Measurements from ENCODE around the gene MYH14.
A peak's percentile ranks its signal among the peaks of the same experiment; 100 is the strongest.

The MYH14 gene

DNA sequence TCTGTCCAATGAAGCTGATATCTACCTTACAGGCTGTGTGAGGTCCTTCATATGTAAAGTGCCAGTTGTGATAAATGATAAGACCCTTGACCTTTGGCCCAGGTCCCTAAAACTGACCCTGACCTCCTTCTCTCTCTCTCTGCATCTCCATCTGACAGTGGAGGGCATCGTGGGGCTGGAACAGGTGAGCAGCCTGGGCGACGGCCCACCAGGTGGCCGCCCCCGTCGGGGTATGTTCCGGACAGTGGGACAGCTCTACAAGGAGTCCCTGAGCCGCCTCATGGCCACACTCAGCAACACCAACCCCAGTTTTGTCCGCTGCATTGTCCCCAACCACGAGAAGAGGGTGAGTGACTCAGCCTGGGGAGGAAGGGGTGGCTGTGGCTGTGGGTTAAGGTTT, 53.7 kb downstream of the MYH14 start:
- DNase-seq (ENCODE audit: low spot score): no peak
- no peak for FAIRE-seq

DNA sequence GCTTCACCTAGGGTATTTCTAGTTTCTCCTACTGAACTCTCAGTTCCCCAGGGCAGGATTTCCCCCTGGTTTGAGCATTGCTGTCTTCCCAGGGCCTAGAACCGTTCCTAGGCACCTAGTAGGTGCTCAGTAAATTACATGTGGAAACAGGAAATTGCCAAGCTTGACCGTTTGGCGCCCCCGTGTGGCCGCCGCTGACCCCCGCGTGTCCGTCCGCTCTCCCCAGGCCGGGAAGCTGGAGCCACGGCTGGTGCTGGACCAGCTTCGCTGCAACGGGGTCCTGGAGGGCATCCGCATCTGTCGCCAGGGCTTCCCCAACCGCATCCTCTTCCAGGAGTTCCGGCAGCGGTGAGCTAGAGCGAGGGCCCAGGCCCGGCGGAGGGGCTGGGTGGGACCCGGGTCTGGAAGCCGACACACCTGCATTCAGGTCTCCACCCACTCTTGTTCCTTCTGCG, 55.5 kb downstream of the MYH14 start:
- DNase-seq (ENCODE audit: low spot score) (peak; percentile 53), FAIRE-seq (no peak)

DNA sequence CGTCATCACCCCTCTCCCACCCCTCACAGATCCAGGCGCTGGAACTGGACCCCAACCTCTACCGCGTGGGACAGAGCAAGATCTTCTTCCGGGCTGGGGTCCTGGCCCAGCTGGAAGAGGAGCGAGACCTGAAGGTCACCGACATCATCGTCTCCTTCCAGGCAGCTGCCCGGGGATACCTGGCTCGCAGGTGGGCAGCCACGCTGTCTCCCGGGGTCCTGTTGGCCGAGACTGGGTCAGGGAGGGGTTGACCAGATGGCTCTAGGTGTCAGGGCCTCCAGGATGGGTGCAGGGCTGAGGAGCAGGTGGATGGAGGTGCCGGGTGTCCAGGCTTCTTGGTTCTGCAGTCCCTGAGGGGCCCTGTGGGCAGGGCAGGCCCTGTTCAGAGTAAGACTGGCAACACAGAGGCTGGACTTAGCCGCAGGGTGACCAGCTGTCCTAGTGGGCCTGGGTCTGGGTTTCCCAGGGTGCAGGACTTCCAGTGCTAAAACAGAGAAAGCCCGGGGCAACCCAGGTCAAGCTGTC, 58.1 kb downstream of the MYH14 start:
- no peak for DNase-seq (ENCODE audit: low spot score)
- FAIRE-seq: no peak

DNA sequence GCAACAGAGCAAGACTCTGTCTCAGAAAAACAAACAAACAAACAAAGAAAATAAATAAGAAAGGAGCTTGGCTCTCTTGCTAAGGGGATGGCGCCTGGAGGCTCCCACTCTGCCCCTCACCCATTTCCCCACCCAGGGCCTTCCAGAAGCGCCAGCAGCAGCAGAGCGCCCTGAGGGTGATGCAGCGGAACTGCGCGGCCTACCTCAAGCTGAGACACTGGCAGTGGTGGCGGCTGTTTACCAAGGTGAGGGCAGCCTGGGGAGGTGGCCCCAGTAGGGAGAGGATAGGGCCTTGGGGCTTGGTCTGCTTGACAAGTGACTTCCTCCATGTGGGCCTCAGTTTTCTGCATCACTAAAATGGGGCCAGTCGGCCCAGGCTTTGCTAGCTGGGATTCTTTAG, 59.8 kb downstream of the MYH14 start:
- FAIRE-seq: no peak

DNA sequence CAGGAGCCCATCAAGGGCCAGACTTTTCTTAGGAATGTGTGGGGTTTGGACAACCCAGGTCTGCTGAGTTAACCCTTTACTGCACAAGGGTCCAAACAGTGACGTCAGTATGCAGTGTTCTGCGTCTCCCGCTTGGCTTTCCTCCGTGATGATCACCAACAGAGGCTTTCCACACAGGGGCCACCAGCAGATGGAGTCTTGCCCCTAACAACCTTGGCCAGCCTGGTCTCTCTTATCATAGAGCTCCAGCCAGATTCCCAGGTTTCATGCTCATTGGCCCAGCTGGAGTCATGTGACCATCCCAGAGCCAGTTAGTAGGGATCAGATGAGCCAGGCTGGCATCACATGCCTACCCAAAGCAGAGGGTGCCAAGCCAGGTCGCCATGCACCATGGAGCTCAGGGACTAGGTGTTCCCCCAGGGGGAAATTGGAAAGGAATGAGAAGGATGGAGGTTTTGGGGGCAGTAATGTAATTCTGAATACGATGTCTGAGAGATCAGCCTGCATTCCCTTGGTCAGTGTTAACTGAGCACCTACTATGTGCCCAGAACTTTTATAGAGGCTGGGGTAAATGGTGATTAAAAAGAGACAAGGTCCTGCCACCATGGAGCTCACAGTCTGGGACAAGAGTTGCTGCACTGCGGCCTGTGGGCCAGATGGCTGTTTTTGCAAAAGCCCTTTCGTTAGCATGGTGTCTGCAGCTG, 61.2 kb downstream of the MYH14 start:
- FAIRE-seq (no peak), DNase-seq (ENCODE audit: low spot score) (no peak)

More for the DNA sequence above, 59.8 kb downstream of the MYH14 start:
- DNase-seq (ENCODE audit: low spot score): no peak

DNA sequence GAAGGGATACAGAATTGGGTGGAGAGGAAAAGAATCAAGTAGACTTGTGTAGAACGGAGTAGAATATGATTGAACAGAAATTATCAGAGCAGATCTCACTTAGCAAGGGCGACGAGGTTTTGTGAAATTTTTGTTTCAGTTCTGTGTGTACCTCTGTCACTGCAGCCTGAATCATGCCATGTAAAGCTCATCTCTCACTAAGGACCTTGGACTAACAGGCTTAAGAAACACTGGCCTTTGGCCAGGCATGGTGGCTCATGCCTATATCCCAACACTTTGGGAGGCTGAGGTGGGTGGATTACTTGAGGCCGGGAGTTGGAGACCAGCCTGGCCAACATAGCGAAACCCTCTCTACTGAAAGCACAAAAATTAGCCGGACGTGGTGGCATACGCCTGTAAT, 62.6 kb downstream of the MYH14 start:
- no peak for DNase-seq (ENCODE audit: low spot score)
- FAIRE-seq: no peak

DNA sequence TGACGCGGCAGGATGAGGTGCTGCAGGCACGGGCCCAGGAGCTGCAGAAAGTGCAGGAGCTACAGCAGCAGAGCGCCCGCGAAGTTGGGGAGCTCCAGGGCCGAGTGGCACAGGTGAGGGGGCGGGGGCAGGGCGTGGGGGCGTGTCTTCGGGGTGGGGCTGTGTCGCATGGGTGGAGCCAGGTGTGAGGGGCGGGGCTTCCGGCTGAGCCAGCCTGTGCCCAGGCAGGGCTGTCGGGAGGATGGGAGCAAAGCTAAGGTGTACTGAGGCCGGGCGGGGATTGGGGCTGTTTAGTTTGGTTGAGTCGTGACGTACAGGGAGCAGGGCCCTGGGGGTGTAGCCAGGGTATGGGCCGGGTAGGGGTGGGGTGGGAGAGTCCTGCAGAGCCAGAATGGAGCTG, 63.5 kb downstream of the MYH14 start:
- FAIRE-seq (no peak), DNase-seq (ENCODE audit: low spot score) (peak; percentile 59)

DNA sequence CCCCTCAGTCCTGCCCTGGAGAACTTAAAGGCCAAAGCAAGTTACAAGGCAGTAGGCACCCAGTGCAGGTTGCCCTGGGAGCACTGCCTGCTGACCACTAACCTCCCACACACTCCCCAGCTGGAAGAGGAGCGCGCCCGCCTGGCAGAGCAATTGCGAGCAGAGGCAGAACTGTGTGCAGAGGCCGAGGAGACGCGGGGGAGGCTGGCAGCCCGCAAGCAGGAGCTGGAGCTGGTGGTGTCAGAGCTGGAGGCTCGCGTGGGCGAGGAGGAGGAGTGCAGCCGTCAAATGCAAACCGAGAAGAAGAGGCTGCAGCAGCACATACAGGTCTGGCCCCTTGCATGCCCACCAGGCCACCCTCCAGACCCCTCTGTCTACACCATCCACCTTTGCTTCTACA, 64.6 kb downstream of the MYH14 start:
- no peak for FAIRE-seq
- no peak for DNase-seq (ENCODE audit: low spot score)

DNA sequence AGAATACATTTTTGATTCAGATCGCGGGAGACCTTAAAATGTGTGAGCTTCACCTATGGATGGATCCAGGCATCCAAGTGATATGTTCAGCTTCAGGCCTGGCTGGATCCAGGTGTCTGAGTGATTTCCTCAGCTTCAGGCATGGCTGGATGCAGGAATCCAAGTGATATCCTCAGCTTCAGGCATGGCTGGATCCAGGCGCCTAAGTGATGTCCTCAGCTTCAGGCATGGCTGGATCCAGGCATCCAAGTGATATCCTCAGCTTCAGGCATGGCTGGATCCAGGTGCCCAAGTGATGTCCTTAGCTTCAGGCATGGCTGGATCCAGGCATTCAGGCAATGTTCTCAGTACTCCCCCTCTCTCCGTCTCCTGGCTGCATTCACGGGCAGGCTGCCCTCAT, 65.1 kb downstream of the MYH14 start:
- FAIRE-seq: no peak
- no peak for DNase-seq (ENCODE audit: low spot score)

DNA sequence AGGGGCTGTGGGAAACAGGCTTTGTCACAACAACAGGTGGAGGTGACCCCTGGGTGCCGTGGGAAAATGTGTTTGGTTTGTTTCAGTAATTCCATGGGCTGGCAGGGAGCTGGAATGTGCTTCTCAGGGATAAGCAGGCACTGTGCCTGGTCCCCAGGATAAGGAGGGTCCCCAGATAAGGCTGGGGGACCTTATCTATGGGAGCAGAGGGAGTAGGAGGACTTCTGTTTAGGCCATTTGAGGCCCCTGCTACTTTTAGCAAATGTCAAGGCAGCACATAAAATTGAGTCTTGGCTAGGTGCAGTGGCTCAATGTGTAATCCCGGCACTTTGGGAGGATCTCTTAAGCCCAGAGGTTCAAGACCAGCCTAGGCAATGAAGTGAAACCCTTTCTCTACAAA, 66.2 kb downstream of the MYH14 start:
- DNase-seq (ENCODE audit: low spot score) (no peak), FAIRE-seq (no peak)

DNA sequence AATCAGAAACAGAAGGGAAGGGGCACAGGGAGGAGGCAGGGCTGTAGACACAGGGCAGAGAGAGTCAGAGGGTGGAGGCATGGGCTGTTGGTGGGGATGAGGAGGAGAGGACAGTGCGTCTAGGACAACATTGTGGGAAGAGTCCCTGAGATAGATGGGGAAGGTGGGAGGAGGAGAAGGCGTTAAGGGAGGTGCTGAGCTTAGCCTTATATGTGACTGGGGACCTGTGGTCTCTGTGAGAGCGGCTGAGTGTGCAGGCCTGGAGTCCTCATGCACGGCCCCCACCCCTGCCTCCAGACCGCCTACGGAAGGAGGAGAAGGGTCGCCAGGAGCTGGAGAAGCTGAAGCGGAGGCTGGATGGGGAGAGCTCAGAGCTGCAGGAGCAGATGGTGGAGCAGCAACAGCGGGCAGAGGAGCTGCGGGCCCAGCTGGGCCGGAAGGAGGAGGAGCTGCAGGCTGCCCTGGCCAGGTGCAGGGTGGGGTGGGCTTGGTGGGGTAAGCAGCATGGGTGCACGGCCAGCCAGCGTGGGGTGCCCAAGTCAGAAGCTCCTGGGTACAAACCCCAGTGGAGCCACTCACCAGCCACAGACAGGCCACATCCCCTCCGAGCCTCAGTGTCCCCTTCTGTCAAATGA, 69.0 kb downstream of the MYH14 start:
- FAIRE-seq (no peak), DNase-seq (ENCODE audit: low spot score) (no peak)

DNA sequence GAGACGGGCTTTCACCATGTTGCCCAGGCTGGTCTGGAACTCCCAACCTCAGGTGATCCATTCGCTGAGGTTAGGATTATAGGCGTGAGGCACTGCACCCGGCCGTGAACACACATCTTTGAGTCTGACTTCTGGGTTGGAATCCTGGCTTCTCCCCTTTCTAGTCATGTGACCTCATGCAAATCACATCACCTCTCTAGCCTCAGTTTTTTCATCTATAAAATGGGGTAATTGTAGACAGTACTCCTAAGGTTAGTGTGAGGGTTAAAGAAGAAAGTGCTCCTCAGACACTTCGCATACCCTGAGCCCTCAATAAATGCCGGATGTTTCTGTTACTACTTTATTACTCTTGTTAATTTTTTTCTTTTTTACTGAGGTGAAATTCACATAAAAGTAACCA, 70.4 kb downstream of the MYH14 start:
- DNase-seq (ENCODE audit: low spot score): no peak
- FAIRE-seq: no peak

DNA sequence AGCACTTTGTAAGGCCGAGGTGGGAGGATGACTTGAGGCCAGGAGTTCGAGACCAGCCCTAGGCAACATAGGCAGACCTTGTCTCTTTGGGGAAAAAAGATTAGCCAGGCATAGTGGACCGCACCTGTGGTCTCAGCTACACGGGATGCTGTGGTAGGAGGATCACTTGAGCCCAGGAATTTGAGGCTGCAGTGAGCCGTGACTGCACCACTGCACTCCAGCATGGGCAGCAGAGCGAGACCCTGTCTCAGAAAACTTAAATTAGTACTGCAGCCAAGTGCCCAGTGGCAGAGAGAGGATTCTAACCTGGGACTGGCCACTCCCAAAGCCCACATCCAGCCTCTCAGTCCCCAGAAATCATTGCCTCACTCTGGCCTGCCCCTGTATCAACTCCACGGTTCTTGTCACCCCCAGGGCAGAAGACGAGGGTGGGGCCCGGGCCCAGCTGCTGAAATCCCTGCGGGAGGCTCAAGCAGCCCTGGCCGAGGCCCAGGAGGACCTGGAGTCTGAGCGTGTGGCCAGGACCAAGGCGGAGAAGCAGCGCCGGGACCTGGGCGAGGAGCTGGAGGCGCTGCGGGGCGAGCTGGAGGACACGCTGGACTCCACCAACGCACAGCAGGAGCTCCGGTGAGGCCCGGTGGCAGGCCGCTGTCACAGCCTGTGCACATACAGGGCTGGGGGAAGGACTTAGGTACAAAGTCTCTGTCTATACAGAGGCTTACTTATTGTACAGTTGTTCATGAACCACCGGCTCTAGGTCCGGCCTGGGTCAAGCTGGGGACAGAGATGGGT, 72.4 kb downstream of the MYH14 start:
- no peak for DNase-seq (ENCODE audit: low spot score)
- FAIRE-seq: no peak

DNA sequence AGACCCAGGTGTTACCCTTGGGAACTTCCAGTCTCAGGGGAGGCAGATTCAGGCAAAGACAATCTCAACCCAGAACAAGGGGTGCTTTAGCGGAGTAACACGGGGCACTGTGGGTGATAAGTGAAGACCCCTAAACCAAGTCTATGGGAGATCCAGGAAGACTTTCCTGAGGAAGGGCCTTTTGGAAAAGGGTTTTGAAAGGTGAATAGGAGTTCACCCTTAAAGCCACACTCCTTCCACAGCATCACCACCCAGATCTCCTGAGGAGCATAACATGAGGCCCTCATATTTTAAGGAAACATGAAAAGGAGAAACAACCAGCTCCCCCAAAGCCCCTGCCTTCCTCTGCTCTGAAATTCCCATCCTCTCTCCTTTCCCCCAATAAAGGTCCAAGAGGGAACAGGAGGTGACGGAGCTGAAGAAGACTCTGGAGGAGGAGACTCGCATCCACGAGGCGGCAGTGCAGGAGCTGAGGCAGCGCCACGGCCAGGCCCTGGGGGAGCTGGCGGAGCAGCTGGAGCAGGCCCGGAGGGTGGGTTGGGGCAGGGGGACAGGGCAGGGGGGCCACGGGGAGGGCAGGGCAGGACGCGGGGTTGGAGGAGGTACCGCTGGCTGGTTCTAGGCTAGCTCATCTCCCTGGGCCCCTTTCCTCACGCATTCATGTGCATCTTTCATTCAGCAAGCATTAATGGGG, 73.1 kb downstream of the MYH14 start:
- no peak for FAIRE-seq
- no peak for DNase-seq (ENCODE audit: low spot score)

DNA sequence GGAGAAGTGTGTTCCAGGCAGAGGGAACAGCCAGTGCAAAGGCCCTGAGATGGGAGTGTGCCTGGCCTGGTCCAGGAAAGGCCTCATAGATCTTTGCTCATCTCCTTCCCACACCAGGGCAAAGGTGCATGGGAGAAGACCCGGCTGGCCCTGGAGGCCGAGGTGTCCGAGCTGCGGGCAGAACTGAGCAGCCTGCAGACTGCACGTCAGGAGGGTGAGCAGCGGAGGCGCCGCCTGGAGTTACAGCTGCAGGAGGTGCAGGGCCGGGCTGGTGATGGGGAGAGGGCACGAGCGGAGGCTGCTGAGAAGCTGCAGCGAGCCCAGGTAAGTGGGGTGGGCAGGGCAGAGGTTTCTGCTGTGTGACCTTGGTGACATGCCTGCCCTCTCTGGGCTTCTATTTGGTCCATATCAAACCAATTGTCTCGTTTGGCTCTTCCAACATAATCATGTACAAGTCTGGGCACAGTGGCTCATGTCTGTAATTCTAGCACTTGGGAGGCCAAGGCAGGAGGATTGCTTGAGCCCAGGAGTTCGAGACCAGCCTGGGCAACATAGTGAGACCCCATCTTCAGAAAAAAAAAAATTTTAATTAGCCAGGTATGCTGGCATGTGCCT, 74.7 kb downstream of the MYH14 start:
- DNase-seq (ENCODE audit: low spot score) (no peak), FAIRE-seq (no peak)

DNA sequence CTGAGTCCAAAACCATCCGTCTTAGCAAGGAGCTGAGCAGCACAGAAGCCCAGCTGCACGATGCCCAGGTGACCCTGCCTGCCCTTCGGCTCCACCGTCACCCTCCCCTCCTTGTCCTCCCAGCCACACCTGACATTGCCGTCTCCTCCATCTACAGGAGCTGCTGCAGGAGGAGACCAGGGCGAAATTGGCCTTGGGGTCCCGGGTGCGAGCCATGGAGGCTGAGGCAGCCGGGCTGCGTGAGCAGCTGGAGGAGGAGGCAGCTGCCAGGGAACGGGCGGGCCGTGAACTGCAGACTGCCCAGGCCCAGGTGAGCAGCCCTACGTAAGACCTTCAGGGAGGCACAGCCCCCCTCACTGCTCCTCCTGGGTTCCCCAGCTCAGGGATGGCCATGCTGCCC, 76.7 kb downstream of the MYH14 start:
- peak; percentile 55 for FAIRE-seq
- no peak for DNase-seq (ENCODE audit: low spot score)

DNA sequence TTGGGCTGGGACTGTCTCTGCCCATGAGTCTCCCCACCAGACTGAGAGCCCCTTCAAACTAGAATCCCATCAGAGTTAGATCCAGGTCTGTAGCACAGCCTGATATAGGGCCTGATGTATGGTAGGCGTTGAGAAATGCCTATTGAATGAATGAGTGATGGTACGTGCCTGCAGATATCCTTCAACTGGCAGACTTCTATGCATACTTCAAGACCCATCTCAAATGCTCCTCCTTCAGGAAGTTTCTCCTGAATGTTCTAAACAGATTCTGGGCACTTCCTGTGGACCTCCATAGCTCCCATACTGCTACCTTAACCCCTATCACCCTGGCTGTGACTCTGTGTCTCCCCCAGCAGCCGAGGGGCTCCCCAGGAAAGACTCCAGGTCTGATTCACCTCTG, 77.6 kb downstream of the MYH14 start:
- DNase-seq (ENCODE audit: low spot score): no peak
- no peak for FAIRE-seq

DNA sequence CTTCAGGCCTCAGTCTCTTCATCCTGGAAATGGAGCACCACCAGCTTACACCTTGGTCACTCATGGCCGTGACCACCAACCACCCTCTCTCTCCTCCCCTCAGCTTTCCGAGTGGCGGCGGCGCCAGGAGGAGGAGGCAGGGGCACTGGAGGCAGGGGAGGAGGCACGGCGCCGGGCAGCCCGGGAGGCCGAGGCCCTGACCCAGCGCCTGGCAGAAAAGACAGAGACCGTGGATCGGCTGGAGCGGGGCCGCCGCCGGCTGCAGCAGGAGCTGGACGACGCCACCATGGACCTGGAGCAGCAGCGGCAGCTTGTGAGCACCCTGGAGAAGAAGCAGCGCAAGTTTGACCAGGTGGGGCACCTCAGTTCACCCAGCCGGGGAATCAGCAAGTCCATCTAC, 78.1 kb downstream of the MYH14 start:
- DNase-seq (ENCODE audit: low spot score): no peak
- no peak for FAIRE-seq

DNA sequence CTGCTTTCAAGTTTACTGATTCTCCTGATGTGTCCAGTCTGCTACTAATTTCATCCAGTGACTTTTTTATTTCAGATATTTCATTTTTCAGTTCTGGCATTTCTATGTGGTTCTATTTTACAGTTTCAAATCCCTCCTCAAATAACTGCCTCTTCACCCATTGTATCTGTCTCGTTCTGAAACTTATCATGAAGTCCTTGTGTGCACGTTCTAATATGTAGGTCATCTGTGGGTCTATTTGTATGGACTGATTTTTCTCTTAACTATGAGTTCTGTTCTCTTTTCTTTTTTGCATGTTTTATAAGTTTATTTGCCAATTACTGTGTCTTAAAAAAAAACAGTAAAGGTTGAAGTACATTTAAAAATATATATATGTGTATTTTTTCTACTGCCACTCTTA, 82.4 kb downstream of the MYH14 start:
- no peak for DNase-seq (ENCODE audit: low spot score)
- FAIRE-seq: no peak

DNA sequence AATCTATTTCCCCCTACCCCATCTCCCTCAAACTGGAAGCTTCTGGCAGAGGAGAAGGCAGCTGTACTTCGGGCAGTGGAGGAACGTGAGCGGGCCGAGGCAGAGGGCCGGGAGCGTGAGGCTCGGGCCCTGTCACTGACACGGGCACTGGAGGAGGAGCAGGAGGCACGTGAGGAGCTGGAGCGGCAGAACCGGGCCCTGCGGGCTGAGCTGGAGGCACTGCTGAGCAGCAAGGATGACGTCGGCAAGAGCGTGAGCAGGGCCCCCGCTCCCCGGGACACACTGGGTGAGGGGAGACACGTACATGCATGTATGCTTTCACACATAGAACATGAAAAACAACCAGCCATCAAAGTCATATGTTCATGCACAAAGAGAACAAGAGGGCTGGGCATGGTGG, 83.0 kb downstream of the MYH14 start:
- FAIRE-seq (no peak), DNase-seq (ENCODE audit: low spot score) (no peak)

DNA sequence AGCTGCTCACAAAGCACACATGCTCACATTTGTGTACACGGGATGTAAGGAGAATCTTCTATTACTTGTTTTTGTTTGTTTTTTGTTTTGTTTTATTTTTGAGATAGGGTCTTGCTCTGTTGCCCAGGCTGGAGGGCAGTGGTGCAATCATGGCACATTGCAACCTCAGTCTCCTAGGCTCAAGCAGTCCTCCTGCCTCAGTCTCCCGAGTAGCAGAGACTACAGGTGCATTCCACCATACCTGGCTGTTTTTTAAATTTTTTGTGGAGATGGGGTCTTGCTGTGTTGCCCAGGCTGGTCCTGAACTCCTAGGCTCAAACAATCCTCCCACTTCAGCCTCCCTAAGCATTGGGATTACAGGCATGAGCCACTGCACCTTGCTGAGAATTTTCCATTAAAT, 83.9 kb downstream of the MYH14 start:
- FAIRE-seq: no peak

More for the DNA sequence above, 83.9 kb downstream of the MYH14 start:
- no peak for DNase-seq (ENCODE audit: low spot score)
